AG08396 (cell line): Measurements from ENCODE around the gene MZT2B.
"Not testable (repeated sequence)": the region's sequence is repeated elsewhere in the genome, so short reads cannot be mapped to it uniquely, and the experiment has no call there.

Experiments
- DNase-seq: peaks from one replicate; pipeline ENCODE4 v3.0.0; 2012; ENCODE audit warnings: low spot score, mixed read lengths

MZT2B gene

GRCh38 chr2:130219147-130219546, 37.1 kb downstream of the MZT2B start:
- DNase-seq, result not testable (repeated sequence)

GRCh38 chr2:130220505-130220904, 38.4 kb downstream of the MZT2B start:
- not testable (repeated sequence) for DNase-seq

GRCh38 chr2:130222523-130222922, 40.5 kb downstream of the MZT2B start:
- DNase-seq, result not testable (repeated sequence)

DNA sequence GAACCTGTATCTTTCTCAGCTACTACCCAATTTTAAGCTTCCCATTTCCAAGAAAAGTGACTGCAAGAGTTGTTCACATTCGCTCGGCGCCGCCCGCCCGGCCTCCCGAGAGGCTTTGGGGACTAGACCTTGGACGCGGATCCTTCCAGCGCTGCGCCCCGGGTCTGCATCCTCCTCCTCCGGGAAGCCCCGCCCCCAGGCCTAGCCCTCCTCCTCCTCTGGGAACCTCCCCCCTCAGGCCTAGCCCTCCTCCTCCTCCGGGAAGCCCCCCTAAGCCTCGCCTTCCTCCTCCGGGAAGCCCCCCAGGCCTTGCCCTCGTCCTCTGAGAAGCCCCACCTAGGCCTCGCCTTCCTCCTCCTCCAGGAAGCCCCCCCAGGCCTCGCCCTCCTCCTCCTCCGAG, 45.9 kb downstream of the MZT2B start:
- not testable (repeated sequence) for DNase-seq

GRCh38 chr2:130228467-130229160, 46.6 kb downstream of the MZT2B start:
- DNase-seq, result not testable (repeated sequence)

GRCh38 chr2:130229161-130229510, 47.1 kb downstream of the MZT2B start:
- DNase-seq, result not testable (repeated sequence)

- DNase-seq, result not testable (repeated sequence)
Measured at GRCh38 chr2:130230376-130230775, 48.3 kb downstream of the MZT2B start.

DNA sequence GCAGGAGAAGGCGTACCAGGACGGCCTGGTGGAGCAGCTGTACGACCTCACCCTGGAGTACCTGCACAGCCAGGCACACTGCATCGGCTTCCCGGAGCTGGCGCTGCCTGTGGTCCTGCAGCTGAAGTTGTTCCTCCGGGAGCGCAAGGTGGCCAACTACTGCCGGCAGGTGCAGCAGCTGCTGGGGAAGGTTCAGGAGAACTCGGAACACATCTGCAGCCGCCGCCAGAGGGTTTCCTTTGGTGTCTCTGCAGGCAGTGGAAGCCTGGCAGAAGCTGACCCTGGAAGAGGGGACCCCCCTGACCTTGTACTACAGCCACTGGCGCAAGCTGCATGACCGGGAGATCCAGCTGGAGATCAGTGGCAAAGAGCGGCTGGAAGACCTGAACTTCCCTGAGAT, 48.8 kb downstream of the MZT2B start:
- not testable (repeated sequence) for DNase-seq

DNA sequence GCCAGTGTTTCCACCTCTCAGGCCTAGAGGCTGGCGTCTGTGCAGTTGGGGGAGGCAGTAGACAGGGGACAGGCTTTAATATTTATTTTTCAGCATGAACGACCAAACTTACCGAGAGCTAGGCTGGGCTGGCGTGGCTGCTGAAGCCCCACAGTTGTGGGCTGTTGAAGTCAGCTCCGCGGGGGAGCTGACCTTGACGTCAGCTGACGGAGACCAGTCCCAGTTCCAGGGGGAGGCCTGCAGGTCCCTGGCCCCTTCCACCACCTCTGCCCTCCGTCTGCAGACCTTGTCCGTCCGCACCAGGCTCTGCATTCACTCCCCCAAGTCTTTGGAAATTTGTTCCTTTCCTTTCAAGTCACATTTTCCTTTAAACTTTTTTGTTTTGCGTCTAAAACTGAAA, 49.6 kb downstream of the MZT2B start:
- no peak for DNase-seq

- DNase-seq, result not testable (repeated sequence)
Measured at GRCh38 chr2:130233066-130233465, 51.0 kb downstream of the MZT2B start.

DNA sequence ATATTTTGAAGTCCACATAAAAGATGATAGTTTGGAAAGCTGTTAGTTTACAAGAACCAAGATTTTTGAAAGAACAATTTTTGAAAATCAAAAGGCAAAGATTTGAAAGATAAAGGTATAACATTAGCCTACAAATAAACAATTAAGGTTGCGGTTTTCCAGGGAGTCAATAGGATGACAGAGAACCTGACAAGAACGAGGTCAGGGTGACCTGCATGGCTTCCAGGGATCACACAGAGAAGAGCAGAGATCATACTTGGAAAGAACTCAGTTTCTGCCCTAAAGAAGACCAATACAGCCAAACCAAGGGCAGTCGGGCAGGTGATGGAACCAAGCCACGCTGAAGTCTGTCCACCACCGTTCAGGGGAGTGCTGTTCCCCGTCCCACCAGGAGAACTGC, 57.5 kb downstream of the MZT2B start:
- not testable (repeated sequence) for DNase-seq
